ENCODE measurements around the gene PGA3.
"Not testable (repeated sequence)": the region's sequence is repeated elsewhere in the genome, so short reads cannot be mapped to it uniquely, and the experiment has no call there.

PGA3 gene

GRCh38 chr11:61202950-61203746 is at the start of gene PGA3:
Gene PGA3 (plus strand): TSS chr11:61203515. CDS start chr11:61203565, 50 bp downstream.
- not testable (repeated sequence) for DNase-seq (ENCODE audit: low spot score)

- no peak for DNase-seq (ENCODE audit: low spot score)
Observed at GRCh38 chr11:61153593-61154095, 49.7 kb upstream of the PGA3 start.

DNA sequence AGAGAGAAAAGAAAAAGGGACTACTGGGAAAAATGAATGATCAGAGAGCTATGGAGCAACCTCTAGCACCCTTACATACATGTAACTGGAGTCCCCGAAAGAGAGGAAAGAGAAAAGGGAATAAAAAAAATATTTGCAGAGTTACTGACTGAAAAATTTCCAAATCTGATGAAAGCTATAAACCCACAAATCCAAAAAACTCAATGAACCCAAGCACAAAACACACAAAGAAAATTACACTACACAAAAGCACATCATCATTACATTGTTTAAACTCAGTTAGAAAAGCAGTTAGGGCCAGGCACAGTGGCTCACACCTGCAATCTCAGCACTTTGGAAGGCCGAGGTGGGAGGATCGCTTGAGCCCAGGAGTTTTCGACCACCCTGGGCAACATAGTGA is 48.8 kb upstream of the PGA3 start:
- DNase-seq (ENCODE audit: low spot score): no peak

GRCh38 chr11:61155312-61155711 is 48.0 kb upstream of the PGA3 start:
- no peak for DNase-seq (ENCODE audit: low spot score)

- no peak for DNase-seq (ENCODE audit: low spot score)
Observed at GRCh38 chr11:61155741-61156140, 47.6 kb upstream of the PGA3 start.

- DNase-seq (ENCODE audit: low spot score): no peak
Observed at GRCh38 chr11:61157743-61158142, 45.6 kb upstream of the PGA3 start.

- no peak for DNase-seq (ENCODE audit: low spot score)
Observed at GRCh38 chr11:61158691-61159381, 44.5 kb upstream of the PGA3 start.

GRCh38 chr11:61160487-61161189 is 42.7 kb upstream of the PGA3 start:
- no peak for DNase-seq (ENCODE audit: low spot score)

DNA sequence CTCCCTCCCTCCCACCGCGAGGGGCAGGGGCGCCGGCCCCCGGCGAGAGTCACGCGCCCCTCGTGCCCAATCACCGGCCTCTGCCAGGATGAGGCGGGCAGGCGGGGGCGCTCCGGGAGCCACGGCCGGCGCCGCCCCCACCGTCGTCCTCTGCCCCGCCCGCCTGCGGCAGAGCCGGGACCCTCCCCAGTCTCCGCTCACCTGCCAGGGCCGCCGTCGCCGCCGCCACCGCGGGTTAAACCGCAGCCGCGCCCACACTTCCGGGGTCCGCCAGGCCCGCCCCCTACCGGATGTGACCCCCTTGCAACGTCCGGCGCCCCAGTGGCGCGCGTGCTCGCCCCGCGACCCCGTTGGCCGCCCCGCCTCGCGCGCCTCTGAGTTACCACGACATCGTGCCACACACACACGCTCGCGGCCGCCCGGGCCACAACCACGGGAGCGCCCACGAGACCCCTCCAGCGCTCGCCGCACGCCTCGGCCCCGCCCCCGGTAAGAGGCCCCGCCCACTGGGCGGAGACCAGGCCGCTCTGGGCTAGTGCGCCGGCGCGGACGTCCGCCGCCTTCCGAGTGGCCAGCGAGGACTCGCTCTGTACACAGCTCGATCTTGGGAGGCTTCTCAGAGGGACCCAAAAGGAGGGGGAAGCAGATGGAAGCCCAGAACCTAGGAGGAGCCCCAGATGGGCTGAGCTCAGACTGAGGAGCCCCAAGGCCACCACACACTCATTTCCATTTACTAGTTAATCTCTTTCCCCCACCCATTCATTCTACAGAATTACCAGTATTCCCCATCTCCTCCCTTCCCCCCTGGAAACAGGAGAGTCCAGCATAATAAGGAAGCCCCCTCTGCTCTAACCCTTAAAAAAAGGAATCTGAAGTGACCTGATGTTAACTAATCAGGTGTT is 41.9 kb upstream of the PGA3 start, which contains the start of gene VPS37C:
VPS37C (minus strand) TSS at position 237 of the 902 bp plus-strand sequence. CDS start 22,597 bp downstream, outside the sequence.
- peak; percentile 80 for DNase-seq (ENCODE audit: low spot score)

DNA sequence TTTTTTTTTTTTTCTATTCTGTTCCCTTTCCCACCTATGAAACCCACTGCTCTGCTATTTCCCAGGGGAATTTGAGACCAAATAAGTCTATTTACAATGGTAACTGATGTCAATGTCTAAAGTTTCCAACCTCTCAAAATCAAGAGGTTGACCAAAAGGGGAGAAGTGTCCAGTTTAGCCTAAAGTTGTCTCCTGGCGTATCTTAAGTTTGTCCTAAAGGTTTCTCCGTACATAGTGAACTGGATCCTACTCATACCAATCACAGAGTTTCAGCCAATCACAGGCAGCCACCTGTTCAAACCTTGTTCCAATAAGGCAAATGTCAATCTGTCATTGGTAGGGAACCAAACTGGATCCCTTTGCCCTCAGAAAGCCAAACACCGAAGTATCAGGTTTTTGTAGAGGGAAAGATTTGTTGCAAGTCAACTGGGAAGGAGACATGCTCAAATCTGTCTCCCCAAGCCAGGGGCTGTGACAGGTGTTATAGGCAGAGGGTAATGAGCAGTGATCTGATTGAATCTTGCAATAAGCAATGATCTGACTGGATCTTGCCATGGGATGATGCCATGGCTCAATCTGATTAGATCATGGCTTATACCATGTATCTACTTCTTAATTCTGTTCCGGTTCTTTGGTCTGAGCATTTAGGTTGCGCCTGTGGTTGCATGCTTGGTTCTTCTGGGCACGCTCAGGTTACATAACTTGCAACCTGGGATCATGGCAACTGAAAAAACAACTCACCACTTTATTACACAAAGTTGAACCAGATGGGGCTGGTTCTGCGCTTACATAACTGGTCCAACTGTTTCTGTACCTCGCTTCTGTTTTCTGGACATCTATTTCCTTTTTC is 41.0 kb upstream of the PGA3 start:
- DNase-seq (ENCODE audit: low spot score): no peak

DNA sequence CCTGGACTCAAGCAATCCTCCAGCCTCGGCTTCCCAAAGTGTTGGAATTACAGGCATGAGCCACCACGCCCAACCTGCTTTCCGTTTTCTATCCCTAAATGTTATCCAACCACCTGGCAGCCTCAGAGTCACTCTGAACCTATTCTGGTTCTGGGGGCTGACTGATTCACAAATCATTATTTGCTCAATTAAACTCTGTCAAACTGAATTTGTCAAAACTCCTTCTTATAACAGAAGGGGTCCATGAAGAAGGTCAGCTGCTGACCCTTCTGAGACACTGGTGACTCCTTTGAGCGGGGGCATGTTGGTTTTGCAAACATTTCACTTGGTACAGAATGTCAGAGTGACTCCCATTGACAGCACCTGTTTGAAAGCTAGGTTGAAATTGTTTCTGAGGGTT is 40.3 kb upstream of the PGA3 start:
- DNase-seq (ENCODE audit: low spot score): no peak

DNA sequence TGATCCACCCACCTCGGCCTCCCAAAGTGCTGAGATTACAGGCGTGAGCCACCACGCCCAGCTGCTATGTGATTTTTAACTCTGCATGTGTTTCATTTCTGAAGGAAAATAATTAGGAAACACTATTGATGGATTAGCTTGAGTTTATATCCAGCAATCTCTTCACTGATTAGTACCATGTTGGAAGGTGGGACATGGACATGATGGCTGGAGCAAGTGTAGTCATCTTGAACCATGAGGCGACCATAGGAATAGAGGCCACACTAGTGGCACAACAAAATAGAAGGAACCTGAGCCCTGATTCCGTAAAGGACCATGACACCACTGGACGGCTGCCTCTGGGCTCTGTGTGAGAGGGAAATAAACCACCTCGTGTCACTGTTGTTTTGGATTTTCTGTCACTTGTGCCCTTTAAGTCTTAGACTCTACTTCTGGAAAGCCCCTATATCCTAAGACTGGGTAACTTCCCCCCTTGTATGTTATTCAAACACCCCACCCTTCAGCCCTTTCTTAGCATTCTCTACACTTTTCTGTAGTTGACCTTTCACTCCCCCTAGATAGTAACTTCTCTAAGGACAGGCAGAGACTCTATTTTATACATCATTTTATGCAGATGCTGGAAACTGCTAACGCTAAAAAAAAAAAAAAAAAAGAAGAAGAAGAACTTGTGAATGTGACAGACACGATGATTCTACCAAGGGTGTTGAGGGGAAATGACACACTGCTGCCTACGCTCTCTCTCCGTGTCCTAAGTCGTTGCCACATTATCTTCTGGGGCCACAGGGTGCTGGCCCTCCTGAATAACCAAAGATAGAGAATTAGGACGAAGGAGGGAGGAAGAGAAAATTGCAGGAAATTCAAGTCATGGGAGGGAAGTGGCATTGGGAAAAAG is 39.4 kb upstream of the PGA3 start:
- no peak for DNase-seq (ENCODE audit: low spot score)

GRCh38 chr11:61164606-61165424 is 38.5 kb upstream of the PGA3 start:
- DNase-seq (ENCODE audit: low spot score): no peak

DNA sequence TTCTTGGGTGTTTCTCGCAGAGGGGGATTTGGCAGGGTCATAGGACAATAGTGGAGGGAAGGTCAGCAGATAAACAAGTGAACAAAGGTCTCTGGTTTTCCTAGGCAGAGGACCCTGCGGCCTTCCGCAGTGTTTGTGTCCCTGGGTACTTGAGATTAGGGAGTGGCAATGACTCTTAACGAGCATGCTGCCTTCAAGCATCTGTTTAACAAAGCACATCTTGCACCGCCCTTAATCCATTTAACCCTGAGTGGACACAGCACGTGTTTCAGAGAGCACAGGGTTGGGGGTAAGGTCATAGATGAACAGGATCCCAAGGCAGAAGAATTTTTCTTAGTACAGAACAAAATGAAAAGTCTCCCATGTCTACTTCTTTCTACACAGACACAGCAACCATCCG is 37.5 kb upstream of the PGA3 start:
- DNase-seq (ENCODE audit: low spot score): not testable (repeated sequence)

DNA sequence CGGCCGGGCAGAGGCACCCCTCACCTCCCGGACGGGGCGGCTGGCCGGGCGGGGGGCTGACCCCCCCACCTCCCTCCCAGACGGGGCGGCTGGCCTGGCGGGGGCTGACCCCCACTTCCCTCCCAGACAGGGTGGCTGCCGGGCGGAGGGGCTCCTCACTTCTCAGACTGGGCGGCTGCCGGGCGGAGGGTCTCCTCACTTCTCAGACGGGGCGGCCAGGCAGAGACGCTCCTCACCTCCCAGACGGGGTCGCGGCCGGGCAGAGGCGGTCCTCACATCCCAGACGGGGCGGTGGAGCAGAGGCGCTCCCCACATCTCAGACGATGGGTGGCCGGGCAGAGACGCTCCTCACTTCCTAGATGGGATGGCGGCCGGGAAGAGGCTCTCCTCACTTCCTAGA is 37.0 kb upstream of the PGA3 start:
- DNase-seq (ENCODE audit: low spot score): not testable (repeated sequence)

GRCh38 chr11:61168042-61168688 is 35.1 kb upstream of the PGA3 start:
- no peak for DNase-seq (ENCODE audit: low spot score)

DNA sequence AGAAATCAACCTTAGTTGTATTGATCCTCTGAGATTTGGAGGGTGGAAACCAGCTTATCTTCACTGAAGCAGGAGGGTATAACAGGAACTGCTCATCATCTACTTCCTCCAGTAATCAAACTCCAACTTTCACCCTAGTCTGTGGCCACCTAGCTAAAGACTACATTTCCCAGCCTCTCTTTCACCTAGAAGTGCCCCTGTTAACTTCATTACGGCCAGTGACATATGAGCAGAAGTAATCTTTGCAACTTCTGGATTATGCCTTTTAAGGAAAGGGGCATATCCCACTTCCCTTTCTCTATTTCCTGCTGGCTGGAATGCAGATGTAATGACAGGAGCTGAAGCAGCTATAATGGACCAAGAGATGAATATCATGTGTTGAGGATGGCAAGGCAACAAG is 34.5 kb upstream of the PGA3 start:
- no peak for DNase-seq (ENCODE audit: low spot score)

GRCh38 chr11:61170566-61170965 is 32.7 kb upstream of the PGA3 start:
- DNase-seq (ENCODE audit: low spot score): no peak
